NCI-H2227 (cell line): ENCODE measurements around the gene CHAC1.

ENCODE experiments used
- DNase-seq: peaks from one replicate; lab custom pipeline; 2025; ENCODE audit not compliant: unreplicated experiment; lab: John Stamatoyannopoulos, UW

Gene CHAC1

DNA sequence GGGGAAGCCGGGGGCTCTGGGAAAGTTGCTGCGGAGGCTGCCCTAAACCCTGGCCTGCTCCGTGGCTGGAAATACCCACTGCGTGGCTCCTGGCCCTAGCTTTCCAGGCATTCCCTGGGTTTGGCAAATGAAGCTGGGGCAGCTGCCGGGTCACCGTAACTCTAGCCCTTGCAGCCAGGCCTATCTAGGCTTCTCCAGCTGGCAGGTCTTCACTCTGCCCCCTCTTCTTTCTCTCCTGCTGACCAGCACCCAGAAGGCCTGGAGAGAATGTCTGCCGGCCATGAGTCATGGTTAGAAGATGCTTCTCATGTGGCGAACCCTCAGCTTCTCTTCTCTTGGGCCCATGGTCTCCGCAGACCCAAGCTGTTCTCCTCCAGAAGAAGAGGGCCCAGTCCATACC is 29.7 kb upstream of the CHAC1 start:
- no peak for DNase-seq

DNA sequence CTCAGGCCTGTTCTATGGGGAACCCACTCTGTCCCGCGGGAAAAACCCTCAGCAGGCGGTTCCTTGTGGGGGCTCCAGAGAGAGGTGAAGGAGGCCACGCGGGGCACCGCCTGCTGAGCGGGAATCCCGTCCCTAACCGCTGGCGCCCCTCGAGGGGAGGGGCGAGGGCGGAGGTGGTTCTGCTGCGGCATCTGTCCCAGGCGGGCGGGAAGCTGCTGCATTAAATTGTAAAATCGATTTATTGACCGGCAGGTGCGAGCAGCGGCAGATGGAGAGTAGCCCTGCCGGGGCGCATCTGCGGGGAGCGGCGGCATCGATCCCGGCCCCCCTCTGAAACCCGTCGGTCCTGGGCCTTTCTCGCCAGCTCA is 27.8 kb upstream of the CHAC1 start:
- peak; percentile 30 for DNase-seq

DNA sequence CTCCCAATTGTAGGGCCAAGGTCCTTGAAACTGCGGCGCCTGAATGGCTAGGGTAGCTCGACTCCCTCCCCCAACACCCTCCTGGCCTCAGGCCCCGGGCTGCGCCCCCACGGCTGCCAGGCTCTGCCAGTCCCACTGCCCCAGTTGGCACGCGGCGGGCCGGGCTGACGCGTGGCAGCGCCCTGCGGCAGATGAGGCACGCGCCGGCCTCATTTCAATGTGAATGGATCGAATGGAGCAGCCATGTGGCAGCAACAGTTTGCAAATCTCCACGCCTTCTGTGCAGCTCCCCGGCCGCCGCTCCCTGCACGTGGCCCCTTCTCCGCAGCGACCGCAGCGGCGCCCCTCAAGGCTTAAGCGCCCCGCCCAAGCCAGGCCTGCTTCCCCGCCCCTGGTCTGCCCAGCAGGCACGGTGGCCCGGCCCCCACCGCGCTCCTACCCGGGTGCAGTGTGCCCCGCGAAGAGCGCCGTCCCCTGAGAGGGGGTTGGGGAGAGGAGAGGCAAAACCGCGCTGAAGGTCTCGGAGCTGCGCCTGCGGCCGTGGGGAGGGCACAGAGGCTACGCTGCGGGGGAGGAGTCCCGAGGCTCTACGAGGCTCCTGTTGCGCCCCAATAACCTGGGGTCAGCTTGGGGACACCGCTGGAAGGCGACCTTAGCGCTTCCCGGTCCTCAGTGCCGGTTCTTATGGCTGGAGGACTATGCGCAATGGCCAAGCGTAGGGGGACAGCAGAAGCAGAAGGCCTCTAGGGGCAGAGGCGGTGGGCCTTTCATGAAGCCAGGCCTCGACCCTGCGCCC is 27.2 kb upstream of the CHAC1 start:
- DNase-seq: peak; percentile 36

- DNase-seq: no peak
Measured at GRCh38 chr15:40926659-40927494, 26.4 kb upstream of the CHAC1 start.

DNA sequence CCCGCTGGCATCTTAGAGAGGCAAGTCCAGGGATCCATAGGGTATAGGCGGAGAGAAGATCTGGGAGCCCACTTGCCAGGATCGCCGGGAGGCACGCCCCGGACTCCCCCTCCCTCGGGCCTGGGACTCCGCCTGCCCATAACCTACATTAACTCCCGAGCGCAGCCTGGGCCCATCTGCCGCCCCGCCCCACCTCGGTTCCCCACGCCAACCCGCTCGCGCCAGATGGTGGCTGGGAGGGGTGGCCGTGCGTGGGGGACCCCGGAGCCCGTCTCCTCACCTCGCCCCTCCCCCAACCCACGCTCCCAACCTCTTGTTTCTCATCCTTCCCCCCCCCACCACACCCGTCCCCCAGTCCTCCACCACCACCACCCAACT is 25.8 kb upstream of the CHAC1 start:
- peak; percentile 31 for DNase-seq

GRCh38 chr15:40927873-40928806 is 25.1 kb upstream of the CHAC1 start:
- DNase-seq: peak; percentile 57

DNA sequence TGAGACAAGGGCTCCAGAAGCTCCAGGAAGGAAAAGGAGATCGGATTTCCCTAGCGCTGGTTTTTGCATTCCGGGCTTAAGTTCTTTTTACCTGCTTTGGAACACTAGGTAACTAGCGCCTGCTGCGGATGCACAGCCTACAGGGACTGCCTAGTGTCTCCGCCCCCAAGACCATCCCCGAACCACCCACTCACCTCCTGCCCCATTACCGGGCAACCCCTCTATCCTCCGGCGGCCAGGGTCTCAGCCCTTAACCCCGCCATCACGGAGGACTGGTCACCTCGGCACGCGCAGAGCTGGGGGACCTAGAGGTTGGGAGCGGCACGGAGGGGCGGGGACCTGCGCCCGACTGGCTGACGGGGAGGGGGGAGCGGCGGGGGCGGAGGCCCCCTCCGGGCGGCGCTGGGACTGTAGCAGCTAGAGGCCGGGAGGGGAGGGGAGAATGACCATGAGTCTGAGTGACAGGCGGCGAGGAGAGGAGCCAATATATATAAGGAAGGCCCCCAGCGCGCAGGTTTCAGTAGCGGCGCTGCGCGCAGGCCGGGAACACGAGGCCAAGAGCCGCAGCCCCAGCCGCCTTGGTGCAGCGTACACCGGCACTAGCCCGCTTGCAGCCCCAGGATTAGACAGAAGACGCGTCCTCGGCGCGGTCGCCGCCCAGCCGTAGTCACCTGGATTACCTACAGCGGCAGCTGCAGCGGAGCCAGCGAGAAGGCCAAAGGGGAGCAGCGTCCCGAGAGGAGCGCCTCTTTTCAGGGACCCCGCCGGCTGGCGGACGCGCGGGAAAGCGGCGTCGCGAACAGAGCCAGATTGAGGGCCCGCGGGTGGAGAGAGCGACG is 24.2 kb upstream of the CHAC1 start, which contains the start of gene DLL4:
TSS of gene DLL4 (plus strand) at position 520 of the 839 bp plus-strand sequence. CDS start 329 bp downstream, outside the sequence.
- peak; percentile 88 for DNase-seq

- peak; percentile 44 for DNase-seq
Measured at GRCh38 chr15:40929660-40930429, 23.4 kb upstream of the CHAC1 start.

DNA sequence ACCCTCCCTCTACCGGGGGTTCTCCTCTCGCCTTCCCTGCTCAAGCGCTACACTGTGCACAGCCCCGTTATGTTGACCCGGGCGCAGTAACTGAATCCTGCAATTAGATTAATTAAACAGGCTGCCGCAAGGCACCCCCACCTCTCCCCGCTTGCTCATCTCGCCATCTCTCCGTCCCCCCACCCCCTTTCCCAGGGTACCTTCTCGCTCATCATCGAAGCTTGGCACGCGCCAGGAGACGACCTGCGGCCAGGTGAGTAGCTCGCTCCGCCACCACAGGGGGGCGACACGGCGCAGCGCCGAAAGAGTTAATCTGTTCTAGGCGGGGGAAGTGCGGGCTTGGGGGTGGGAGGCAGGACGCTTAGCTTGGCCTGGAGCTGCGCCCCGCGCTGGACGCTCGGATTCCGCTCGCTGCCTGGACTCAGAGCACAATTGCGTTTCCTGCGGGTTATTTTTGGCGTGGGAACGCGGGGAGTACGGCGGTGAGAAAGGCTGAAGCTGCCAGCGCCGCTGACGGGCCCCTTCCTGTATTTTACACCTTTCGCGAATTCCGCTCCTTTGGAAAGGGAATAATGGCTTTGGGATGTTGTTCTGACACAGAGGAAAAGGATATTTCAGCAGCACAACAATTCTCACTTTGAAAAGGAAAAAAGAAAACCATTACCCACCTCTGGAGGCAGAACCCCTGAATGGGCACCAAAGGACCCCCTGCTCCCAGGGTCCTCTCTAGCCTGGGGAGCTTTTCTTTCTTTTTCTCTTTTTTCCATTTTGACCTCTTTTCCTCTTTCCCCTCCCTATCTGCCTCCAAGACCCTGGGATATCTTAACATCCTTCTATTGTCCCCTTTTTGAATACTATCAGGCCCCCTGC is 22.6 kb upstream of the CHAC1 start:
- peak; percentile 52 for DNase-seq

DNA sequence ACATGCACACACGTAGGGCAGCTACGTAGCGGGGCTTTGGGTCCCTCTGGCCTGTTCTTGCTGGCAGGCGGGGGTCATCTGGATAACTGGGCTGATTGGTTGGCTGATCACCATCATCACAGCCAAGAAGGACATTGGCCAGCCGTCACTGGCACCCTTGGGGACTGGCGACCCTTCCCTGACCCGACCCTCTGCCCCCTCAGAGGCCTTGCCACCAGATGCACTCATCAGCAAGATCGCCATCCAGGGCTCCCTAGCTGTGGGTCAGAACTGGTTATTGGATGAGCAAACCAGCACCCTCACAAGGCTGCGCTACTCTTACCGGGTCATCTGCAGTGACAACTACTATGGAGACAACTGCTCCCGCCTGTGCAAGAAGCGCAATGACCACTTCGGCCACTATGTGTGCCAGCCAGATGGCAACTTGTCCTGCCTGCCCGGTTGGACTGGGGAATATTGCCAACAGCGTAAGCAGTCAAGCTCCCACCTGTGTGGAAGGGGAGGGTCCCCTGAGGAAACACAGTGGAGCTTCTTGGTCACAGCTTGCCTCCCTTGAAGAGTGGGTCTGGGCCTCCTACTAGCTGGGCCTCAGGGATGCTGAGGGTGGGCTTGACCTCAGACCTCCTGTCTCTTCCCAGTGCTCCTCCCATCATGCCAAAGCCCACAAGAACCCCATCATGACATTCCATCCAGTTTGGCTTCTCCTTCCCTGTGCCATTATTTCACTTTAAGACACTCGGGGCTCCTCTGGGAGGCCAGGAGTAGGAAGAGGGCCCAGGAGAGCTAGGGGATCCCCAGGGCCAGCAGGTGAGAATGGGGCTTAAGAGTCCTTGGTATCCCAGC is 21.8 kb upstream of the CHAC1 start:
- no peak for DNase-seq

GRCh38 chr15:40932156-40932555 is 21.1 kb upstream of the CHAC1 start:
- no peak for DNase-seq

DNA sequence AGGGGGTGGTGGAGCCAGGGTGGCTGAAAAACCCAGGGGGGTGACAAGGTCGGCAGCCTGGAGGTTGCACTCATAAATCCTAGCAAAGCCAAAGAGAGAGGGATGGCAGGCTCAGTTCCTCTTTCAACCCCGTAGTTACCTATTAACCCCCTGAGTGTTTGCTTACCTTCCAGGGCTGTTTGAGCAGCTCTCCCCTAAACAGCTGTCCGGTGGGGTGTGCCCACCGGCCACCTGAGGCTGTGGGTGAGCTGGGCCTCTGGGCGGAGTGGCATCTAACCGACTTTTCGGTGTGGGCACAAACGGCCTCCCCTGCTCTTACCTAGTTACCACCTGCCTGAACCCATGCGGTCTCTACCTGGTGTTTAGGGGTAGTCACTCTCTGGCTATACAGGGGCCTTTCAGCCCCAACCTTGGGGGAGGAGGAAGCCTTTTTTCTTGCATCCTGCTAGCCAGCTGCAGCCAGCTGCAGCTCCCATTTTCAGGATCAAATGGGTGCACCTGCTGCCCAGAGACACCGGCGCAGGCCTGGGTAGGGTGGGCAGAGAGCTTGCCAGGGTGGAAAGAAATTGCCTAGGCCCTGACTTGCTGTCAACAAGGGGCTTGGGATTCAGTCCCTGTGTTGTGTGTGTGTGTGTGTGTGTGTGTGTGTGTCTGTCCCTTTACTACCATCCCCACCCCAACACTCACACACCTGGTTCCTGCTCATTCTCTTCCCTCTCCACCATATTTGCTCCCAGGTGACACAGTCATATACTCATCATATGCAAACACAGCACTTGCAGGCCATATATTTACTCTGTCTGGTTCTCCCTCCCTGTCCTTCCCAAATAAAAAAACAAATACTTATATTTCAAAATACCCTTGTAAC is 20.4 kb upstream of the CHAC1 start:
- DNase-seq: no peak

GRCh38 chr15:40933517-40933902 is 19.8 kb upstream of the CHAC1 start:
- DNase-seq: no peak

GRCh38 chr15:40934457-40934856 is 18.8 kb upstream of the CHAC1 start:
- DNase-seq: no peak

GRCh38 chr15:40936234-40936708 is 17.0 kb upstream of the CHAC1 start:
- DNase-seq: no peak
